Osteocyte (in vitro differentiated cells): Measurements from ENCODE around the gene DCTN5. TPM values are rescaled to one million over a fixed set of nuclear protein-coding genes. Genes with fewer than 3 reads are reported as not detected.

ENCODE experiments used
- DNase-seq: peaks from one replicate; pipeline ENCODE4 v3.0.0; 2021; ENCODE audit warnings: mixed read lengths; ENCODE audit not compliant: unreplicated experiment; ENCODE audit errors: extremely low spot score
- H3K27ac Mint-ChIP-seq: one replicate; pipeline ENCODE4 v1.8.0; 2021; ENCODE audit warnings: mild to moderate bottlenecking, mixed read lengths; ENCODE audit not compliant: unreplicated experiment
- H3K27me3 Mint-ChIP-seq: one replicate; pipeline ENCODE4 v1.8.0; 2021; ENCODE audit warnings: mixed read lengths; ENCODE audit not compliant: unreplicated experiment
- H3K36me3 Mint-ChIP-seq: one replicate; pipeline ENCODE4 v1.8.0; 2021; ENCODE audit warnings: mixed read lengths; ENCODE audit not compliant: unreplicated experiment
- H3K4me1 Mint-ChIP-seq: one replicate; pipeline ENCODE4 v1.8.0; 2021; ENCODE audit warnings: mixed read lengths; ENCODE audit not compliant: unreplicated experiment
- H3K4me3 Mint-ChIP-seq: one replicate; pipeline ENCODE4 v1.8.0; 2021; ENCODE audit warnings: mild to moderate bottlenecking, moderate library complexity, mixed read lengths; ENCODE audit not compliant: unreplicated experiment
- H3K9me3 Mint-ChIP-seq: one replicate; pipeline ENCODE4 v1.8.0; 2021; ENCODE audit warnings: mixed read lengths; ENCODE audit not compliant: unreplicated experiment
- total RNA-seq: library from RNA; stranded (reverse); gene quantifications from 2 replicates; pipeline ENCODE4 v1.2.1, GENCODE V29; 2021
- TF ChIP-seq, protein P1 (sequence below): fragments of 200-600 bp; sonication (generic); IDR thresholded peaks from 2 replicates; pipeline ENCODE4 v1.5.0; 2021; ENCODE audit warnings: antibody characterized with exemption, mild to moderate bottlenecking, moderate library complexity

The DCTN5 gene
- total RNA-seq, 1 donor from 2014 or later = 65.3 TPM

GRCh38 chr16:23726710-23727109, 85.4 kb downstream of the DCTN5 start:
- Mint-ChIP-seq H3K4me1 (peaks cover 3% of the 10 kb centered on the region), H3K36me3 (no peaks in the 10 kb centered on the region), H3K27me3 (peaks cover 8% of the 10 kb centered on the region), H3K4me3 (no peak overlapping the region), H3K9me3 (no peaks in the 10 kb centered on the region), H3K27ac (no peak overlapping the region)
- TF ChIP-seq, protein P1, sequence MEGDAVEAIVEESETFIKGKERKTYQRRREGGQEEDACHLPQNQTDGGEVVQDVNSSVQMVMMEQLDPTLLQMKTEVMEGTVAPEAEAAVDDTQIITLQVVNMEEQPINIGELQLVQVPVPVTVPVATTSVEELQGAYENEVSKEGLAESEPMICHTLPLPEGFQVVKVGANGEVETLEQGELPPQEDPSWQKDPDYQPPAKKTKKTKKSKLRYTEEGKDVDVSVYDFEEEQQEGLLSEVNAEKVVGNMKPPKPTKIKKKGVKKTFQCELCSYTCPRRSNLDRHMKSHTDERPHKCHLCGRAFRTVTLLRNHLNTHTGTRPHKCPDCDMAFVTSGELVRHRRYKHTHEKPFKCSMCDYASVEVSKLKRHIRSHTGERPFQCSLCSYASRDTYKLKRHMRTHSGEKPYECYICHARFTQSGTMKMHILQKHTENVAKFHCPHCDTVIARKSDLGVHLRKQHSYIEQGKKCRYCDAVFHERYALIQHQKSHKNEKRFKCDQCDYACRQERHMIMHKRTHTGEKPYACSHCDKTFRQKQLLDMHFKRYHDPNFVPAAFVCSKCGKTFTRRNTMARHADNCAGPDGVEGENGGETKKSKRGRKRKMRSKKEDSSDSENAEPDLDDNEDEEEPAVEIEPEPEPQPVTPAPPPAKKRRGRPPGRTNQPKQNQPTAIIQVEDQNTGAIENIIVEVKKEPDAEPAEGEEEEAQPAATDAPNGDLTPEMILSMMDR = no peak
- no peak for DNase-seq

Other genes with a start within 250 kb of the DCTN5 start
- 25.4 and 26.1 TPM in 2 replicates for gene COG7, start 188.3 kb upstream of the DCTN5 start, total RNA-seq
- 59.7 and 64.6 TPM in 2 replicates for gene GGA2, start 131.0 kb upstream of the DCTN5 start, total RNA-seq
- gene EARS2, start 84.1 kb upstream of the DCTN5 start, total RNA-seq = 18.7 and 21.1 TPM in 2 replicates
- gene UBFD1, start 83.7 kb upstream of the DCTN5 start, total RNA-seq = 92.1 and 100 TPM in 2 replicates
- 49.7 and 59.4 TPM in 2 replicates for gene NDUFAB1, start 45.1 kb upstream of the DCTN5 start, total RNA-seq
- gene PALB2, start 156 bp upstream of the DCTN5 start, total RNA-seq = 14.0 and 14.9 TPM in 2 replicates
- gene PLK1, start 37.4 kb downstream of the DCTN5 start, total RNA-seq = 16.7 and 17.8 TPM in 2 replicates
- not detected in 2 replicates for gene ERN2, start 71.8 kb downstream of the DCTN5 start, total RNA-seq
- not detected in 2 replicates for gene CHP2, start 113.6 kb downstream of the DCTN5 start, total RNA-seq
- not detected in 2 replicates for gene PRKCB, start 194.5 kb downstream of the DCTN5 start, total RNA-seq